Middle frontal gyrus (tissue), 1 donor: ENCODE results near the gene RGPD8.
A peak's percentile ranks its signal among the peaks of the same experiment; 100 is the strongest.
"Not testable (repeated sequence)": the region's sequence is repeated elsewhere in the genome, so short reads cannot be mapped to it uniquely, and the experiment has no call there.

ENCODE experiments used
- DNase-seq: peaks from one replicate; pipeline ENCODE4 v3.0.0-alpha.2; 2015; ENCODE audit warnings: low spot score; ENCODE audit errors: extremely low spot score

The RGPD8 gene

GRCh38 chr2:112433480-112433879, at the start of gene RGPD8:
Gene RGPD8 (minus strand): TSS chr2:112433645. CDS start chr2:112433453, 192 bp downstream.
- peak; percentile 69 for DNase-seq

- DNase-seq, result no peak
Measured at GRCh38 chr2:112483042-112483473, 49.6 kb upstream of the RGPD8 start.

- no peak for DNase-seq
Measured at GRCh38 chr2:112482309-112483041, 49.0 kb upstream of the RGPD8 start.

GRCh38 chr2:112481528-112482233, 48.2 kb upstream of the RGPD8 start, which contains the start of gene TTL:
Gene TTL (plus strand): TSS chr2:112482156. CDS start chr2:112482345, 189 bp downstream.
- DNase-seq, result peak; percentile 71

- peak; percentile 62 for DNase-seq
Measured at GRCh38 chr2:112481050-112481527, 47.6 kb upstream of the RGPD8 start.

- no peak for DNase-seq
Measured at GRCh38 chr2:112480530-112481049, 47.1 kb upstream of the RGPD8 start.

- no peak for DNase-seq
Measured at GRCh38 chr2:112476434-112476833, 43.0 kb upstream of the RGPD8 start.

- no peak for DNase-seq
Measured at GRCh38 chr2:112474844-112475486, 41.5 kb upstream of the RGPD8 start.

GRCh38 chr2:112472547-112473263, 39.3 kb upstream of the RGPD8 start:
- no peak for DNase-seq

- no peak for DNase-seq
Measured at GRCh38 chr2:112465382-112465781, 31.9 kb upstream of the RGPD8 start.

GRCh38 chr2:112463256-112463655, 29.8 kb upstream of the RGPD8 start:
- no peak for DNase-seq

GRCh38 chr2:112462178-112462577, 28.7 kb upstream of the RGPD8 start:
- no peak for DNase-seq

- DNase-seq, result no peak
Measured at GRCh38 chr2:112459372-112459771, 25.9 kb upstream of the RGPD8 start.

GRCh38 chr2:112454586-112454985, 21.1 kb upstream of the RGPD8 start:
- no peak for DNase-seq

- no peak for DNase-seq
Measured at GRCh38 chr2:112451317-112451716, 17.9 kb upstream of the RGPD8 start.

GRCh38 chr2:112449854-112450253, 16.4 kb upstream of the RGPD8 start:
- DNase-seq, result no peak

- DNase-seq, result not testable (repeated sequence)
Measured at GRCh38 chr2:112444256-112444655, 10.8 kb upstream of the RGPD8 start.

- not testable (repeated sequence) for DNase-seq
Measured at GRCh38 chr2:112438603-112439261, 5.3 kb upstream of the RGPD8 start.

GRCh38 chr2:112437405-112437831, 4.0 kb upstream of the RGPD8 start:
- not testable (repeated sequence) for DNase-seq

- not testable (repeated sequence) for DNase-seq
Measured at GRCh38 chr2:112436993-112437392, 3.5 kb upstream of the RGPD8 start.
